OCI-LY1 (cell line): ENCODE measurements around the gene LRG1.

Experiments used
- CTCF ChIP-seq: fragments of 200-600 bp; sonication (generic), shearing (Covaris generic); IDR thresholded peaks from 2 replicates; pipeline ENCODE4 v1.5.1; 2017; ENCODE audit warnings: mild to moderate bottlenecking, antibody characterized with exemption, low read length, moderate library complexity, mixed read lengths
- EZH2 ChIP-seq: fragments of 200-600 bp; sonication (generic), shearing (Covaris generic); IDR thresholded peaks from 2 replicates; pipeline ENCODE4 v1.8.0; 2017; ENCODE audit warnings: borderline replicate concordance, mixed run types, mild to moderate bottlenecking, antibody characterized with exemption, low read length, moderate library complexity, mixed read lengths

- TF ChIP-seq CTCF (no peak), EZH2 (no peak)
Observed at GRCh38 chr19:4493929-4494690, 45.7 kb downstream of the LRG1 start.
